Stimulated activated CD4-positive, alpha-beta T cell treated with anti-CD3 and anti-CD28 coated beads, Interleukin-2, amount 100 ng/mL, for 48 hours (primary cell): ENCODE results near the gene SNN.

Experiments
- DNase-seq, 2 donors: peaks; one replicate each; pipeline ENCODE4 v3.0.0-alpha.2; 2020

Gene SNN

GRCh38 chr16:11668623-11669379, 546 bp downstream of the SNN start:
- DNase-seq, result no peak

- DNase-seq, result no peak
Observed at GRCh38 chr16:11669380-11670146, 1.3 kb downstream of the SNN start.

- no peak for DNase-seq
Observed at GRCh38 chr16:11670171-11671131, 2.2 kb downstream of the SNN start.

GRCh38 chr16:11671271-11671670, 3.0 kb downstream of the SNN start:
- no peak for DNase-seq

GRCh38 chr16:11671676-11672075, 3.4 kb downstream of the SNN start:
- DNase-seq, result no peak

GRCh38 chr16:11672206-11673090, 4.2 kb downstream of the SNN start:
- no peak for DNase-seq

GRCh38 chr16:11673091-11674000, 5.1 kb downstream of the SNN start:
- DNase-seq, result no peak

- no peak for DNase-seq
Observed at GRCh38 chr16:11674001-11674817, 6.0 kb downstream of the SNN start.

- no peak for DNase-seq
Observed at GRCh38 chr16:11674818-11675560, 6.7 kb downstream of the SNN start.

- DNase-seq, result no peak
Observed at GRCh38 chr16:11675561-11676511, 7.6 kb downstream of the SNN start.

GRCh38 chr16:11676799-11677198, 8.5 kb downstream of the SNN start:
- no peak for DNase-seq

- DNase-seq, result no peak
Observed at GRCh38 chr16:11677451-11677951, 9.2 kb downstream of the SNN start.

GRCh38 chr16:11677959-11678881, 10.0 kb downstream of the SNN start:
- DNase-seq, result no peak

- DNase-seq, result no peak
Observed at GRCh38 chr16:11679250-11679649, 11.0 kb downstream of the SNN start.

GRCh38 chr16:11679941-11680911, 12.0 kb downstream of the SNN start:
- DNase-seq, result no peak

- no peak for DNase-seq
Observed at GRCh38 chr16:11681556-11681955, 13.3 kb downstream of the SNN start.
